ENCODE results near the gene GNAI3.

Gene GNAI3

GRCh38 chr1:109589679-109590078, 41.3 kb downstream of the GNAI3 start:
- ChIA-PET CTCF (interaction anchor here (0.6 kb wide), 2 partner anchors 50 to 115 kb away, joined by 7 to 8 read pairs; no protein-coding TSS in a partner anchor), POLR2A (no interaction called here)

GRCh38 chr1:109592916-109593315, 44.5 kb downstream of the GNAI3 start:
- ChIA-PET CTCF (no interaction called here), POLR2A (no interaction called here)
- TF ChIP-seq CTBP1 (IDR thresholded peaks at IDR 0.05; ENCODE audit: borderline replicate concordance), result no peak
- TF ChIP-seq BHLHE40 (IDR thresholded peaks at IDR 0.05; ENCODE audit: borderline replicate concordance), result no peak
- no peak for TF ChIP-seq TARDBP (IDR thresholded peaks at IDR 0.05)
- no peak for TF ChIP-seq FOXA1 (IDR thresholded peaks at IDR 0.05)
- no peak for TF ChIP-seq SUZ12 (IDR thresholded peaks at IDR 0.05)
- no peak for TF ChIP-seq FOXM1 (IDR thresholded peaks at IDR 0.05; ENCODE audit: borderline replicate concordance)
- no peak for TF ChIP-seq ZNF384 (IDR thresholded peaks at IDR 0.05)
- TF ChIP-seq ARNT (IDR thresholded peaks at IDR 0.05), result no peak
- no peak for TF ChIP-seq SP1 (IDR thresholded peaks at IDR 0.05)
- TF ChIP-seq HDGF (IDR thresholded peaks at IDR 0.05; ENCODE audit: borderline replicate concordance), result no peak
- no peak for TF ChIP-seq ELF4 (IDR thresholded peaks at IDR 0.05)
- no peak for TF ChIP-seq NFRKB (IDR thresholded peaks at IDR 0.05)
- TF ChIP-seq LEF1 (IDR thresholded peaks at IDR 0.05; ENCODE audit: borderline replicate concordance), result no peak
- TF ChIP-seq FOXK2 (IDR thresholded peaks at IDR 0.05), result no peak
- TF ChIP-seq PKNOX1 (IDR thresholded peaks at IDR 0.05), result no peak
- no peak for TF ChIP-seq L3MBTL2 (conservative IDR thresholded peaks at IDR 0.05)
- no peak for DNase-seq (ENCODE audit: extremely low spot score)

More at GRCh38 chr1:109589679-109590078, 41.3 kb downstream of the GNAI3 start:
- DNase-seq (ENCODE audit: extremely low spot score), result no peak
- no peak for TF ChIP-seq BHLHE40 (IDR thresholded peaks at IDR 0.05; ENCODE audit: borderline replicate concordance)
- no peak for TF ChIP-seq ELF4 (IDR thresholded peaks at IDR 0.05)

- ChIA-PET POLR2A (interaction anchor here (0.7 kb wide), 1 partner anchor 47 kb away, joined by 3 read pairs; no protein-coding TSS in a partner anchor), CTCF (interaction anchor here (1.1 kb wide), 1 partner anchor 50 kb away, joined by 3 read pairs; no protein-coding TSS in a partner anchor)
- TF ChIP-seq SP1 (IDR thresholded peaks at IDR 0.05) (no peak), ELF4 (IDR thresholded peaks at IDR 0.05) (no peak), LEF1 (IDR thresholded peaks at IDR 0.05; ENCODE audit: borderline replicate concordance) (no peak), L3MBTL2 (conservative IDR thresholded peaks at IDR 0.05) (no peak), PKNOX1 (IDR thresholded peaks at IDR 0.05) (no peak), TARDBP (IDR thresholded peaks at IDR 0.05) (no peak), HDGF (IDR thresholded peaks at IDR 0.05; ENCODE audit: borderline replicate concordance) (no peak), ZNF384 (IDR thresholded peaks at IDR 0.05) (no peak), FOXA1 (IDR thresholded peaks at IDR 0.05) (no peak), NFRKB (IDR thresholded peaks at IDR 0.05) (no peak), CTBP1 (IDR thresholded peaks at IDR 0.05; ENCODE audit: borderline replicate concordance) (no peak), FOXK2 (IDR thresholded peaks at IDR 0.05) (no peak), FOXM1 (IDR thresholded peaks at IDR 0.05; ENCODE audit: borderline replicate concordance) (no peak), SUZ12 (IDR thresholded peaks at IDR 0.05) (no peak), ARNT (IDR thresholded peaks at IDR 0.05) (no peak), BHLHE40 (IDR thresholded peaks at IDR 0.05; ENCODE audit: borderline replicate concordance) (no peak)
- DNase-seq (ENCODE audit: extremely low spot score), result no peak
Observed at GRCh38 chr1:109595531-109595930, 47.1 kb downstream of the GNAI3 start.

- TF ChIP-seq FOXA1 (IDR thresholded peaks at IDR 0.05) (no peak), L3MBTL2 (conservative IDR thresholded peaks at IDR 0.05) (no peak), SP1 (IDR thresholded peaks at IDR 0.05) (no peak), CTBP1 (IDR thresholded peaks at IDR 0.05; ENCODE audit: borderline replicate concordance) (no peak), TARDBP (IDR thresholded peaks at IDR 0.05) (no peak), FOXM1 (IDR thresholded peaks at IDR 0.05; ENCODE audit: borderline replicate concordance) (no peak), ZNF384 (IDR thresholded peaks at IDR 0.05) (no peak), ELF4 (IDR thresholded peaks at IDR 0.05) (no peak), ARNT (IDR thresholded peaks at IDR 0.05) (no peak), NFRKB (IDR thresholded peaks at IDR 0.05) (no peak), BHLHE40 (IDR thresholded peaks at IDR 0.05; ENCODE audit: borderline replicate concordance) (no peak), LEF1 (IDR thresholded peaks at IDR 0.05; ENCODE audit: borderline replicate concordance) (no peak), HDGF (IDR thresholded peaks at IDR 0.05; ENCODE audit: borderline replicate concordance) (no peak), SUZ12 (IDR thresholded peaks at IDR 0.05) (no peak)
- CTCF ChIA-PET, result no interaction called here
- DNase-seq (ENCODE audit: extremely low spot score), result no peak
- POLR2A ChIA-PET, result no interaction called here
Observed at GRCh38 chr1:109598156-109598555, 49.7 kb downstream of the GNAI3 start.

- DNase-seq (ENCODE audit: extremely low spot score), result peak; percentile 51
- CTCF ChIA-PET, result no interaction called here
- POLR2A ChIA-PET, result no interaction called here
- TF ChIP-seq FOXA1 (IDR thresholded peaks at IDR 0.05), result no peak
- no peak for TF ChIP-seq ARNT (IDR thresholded peaks at IDR 0.05)
- no peak for TF ChIP-seq ELF4 (IDR thresholded peaks at IDR 0.05)
- TF ChIP-seq PKNOX1 (IDR thresholded peaks at IDR 0.05), result no peak
- no peak for TF ChIP-seq HDGF (IDR thresholded peaks at IDR 0.05; ENCODE audit: borderline replicate concordance)
- no peak for TF ChIP-seq FOXM1 (IDR thresholded peaks at IDR 0.05; ENCODE audit: borderline replicate concordance)
- TF ChIP-seq BHLHE40 (IDR thresholded peaks at IDR 0.05; ENCODE audit: borderline replicate concordance), result no peak
Observed at GRCh38 chr1:109598655-109599054, 50.2 kb downstream of the GNAI3 start.

- CTCF ChIA-PET, result no interaction called here
- TF ChIP-seq CTBP1 (IDR thresholded peaks at IDR 0.05; ENCODE audit: borderline replicate concordance) (no peak), BHLHE40 (IDR thresholded peaks at IDR 0.05; ENCODE audit: borderline replicate concordance) (no peak), HDGF (IDR thresholded peaks at IDR 0.05; ENCODE audit: borderline replicate concordance) (no peak), ZNF384 (IDR thresholded peaks at IDR 0.05) (no peak), FOXK2 (IDR thresholded peaks at IDR 0.05) (no peak), FOXA1 (IDR thresholded peaks at IDR 0.05) (no peak), SP1 (IDR thresholded peaks at IDR 0.05) (no peak), LEF1 (IDR thresholded peaks at IDR 0.05; ENCODE audit: borderline replicate concordance) (no peak), L3MBTL2 (conservative IDR thresholded peaks at IDR 0.05) (no peak), ARNT (IDR thresholded peaks at IDR 0.05) (no peak)
- no peak for DNase-seq (ENCODE audit: extremely low spot score)
- POLR2A ChIA-PET, result no interaction called here
Observed at GRCh38 chr1:109603229-109603628, 54.8 kb downstream of the GNAI3 start.
